Suppressor macrophage (primary cell): ENCODE results near the gene THUMPD1.
A peak's percentile ranks its signal among the peaks of the same experiment; 100 is the strongest.
"Not testable (repeated sequence)": the region's sequence is repeated elsewhere in the genome, so short reads cannot be mapped to it uniquely, and the experiment has no call there.

ENCODE experiments used
- DNase-seq, 4 experiments: peaks; one replicate each; pipeline ENCODE4 v3.0.0-alpha.2; 2020 to 2022

Gene THUMPD1

GRCh38 chr16:20747030-20747816, 5.6 kb upstream of the THUMPD1 start:
- peak; percentile 42 to 80 (median 74) for DNase-seq

DNA sequence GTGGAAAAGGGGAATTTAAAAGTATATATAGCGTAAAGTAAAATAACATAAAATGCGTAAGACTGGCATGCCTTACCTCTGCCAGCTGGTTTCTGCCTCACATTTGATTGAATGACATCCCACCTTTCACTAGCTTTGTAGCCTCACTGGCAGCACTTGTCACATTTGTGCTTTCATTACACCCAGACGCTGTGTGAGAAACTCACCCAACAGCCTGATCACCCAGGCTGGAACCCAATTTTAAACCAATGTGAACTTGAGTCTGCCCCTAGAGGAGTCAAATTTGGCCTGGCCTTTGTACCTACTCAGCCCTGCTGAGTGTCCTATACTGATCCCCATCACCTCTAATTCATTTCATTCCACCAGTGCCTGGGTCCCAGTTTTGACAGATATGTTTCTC, 4.8 kb upstream of the THUMPD1 start:
- DNase-seq = no peak

DNA sequence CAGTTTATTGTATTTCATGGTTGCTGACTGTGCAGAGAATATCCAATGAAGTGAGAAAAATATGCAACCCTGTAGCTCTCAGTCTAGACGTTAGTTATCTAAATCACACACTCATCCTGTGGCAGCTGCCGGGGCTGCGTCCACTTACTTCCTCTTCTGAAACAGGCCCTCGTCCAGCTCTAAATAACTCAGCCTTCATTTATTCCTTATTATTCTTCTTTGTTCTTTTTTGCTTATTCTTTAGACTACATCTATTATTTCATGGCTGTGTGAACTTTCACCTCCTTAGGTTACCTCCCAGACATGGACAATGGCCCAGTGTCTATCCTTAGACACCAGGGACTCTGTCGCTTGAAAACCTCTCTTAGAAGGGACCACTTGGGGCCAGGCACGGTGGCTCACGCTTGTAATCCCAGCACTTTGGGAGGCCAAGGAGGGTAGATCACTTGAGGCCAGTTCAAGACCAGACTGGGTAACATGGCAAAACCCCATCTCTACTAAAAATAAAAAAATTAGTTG, 3.4 kb upstream of the THUMPD1 start:
- peak; percentile 44 to 77 (median 69) for DNase-seq

- no peak for DNase-seq
Observed at GRCh38 chr16:20743591-20743990, 2.0 kb upstream of the THUMPD1 start.

DNA sequence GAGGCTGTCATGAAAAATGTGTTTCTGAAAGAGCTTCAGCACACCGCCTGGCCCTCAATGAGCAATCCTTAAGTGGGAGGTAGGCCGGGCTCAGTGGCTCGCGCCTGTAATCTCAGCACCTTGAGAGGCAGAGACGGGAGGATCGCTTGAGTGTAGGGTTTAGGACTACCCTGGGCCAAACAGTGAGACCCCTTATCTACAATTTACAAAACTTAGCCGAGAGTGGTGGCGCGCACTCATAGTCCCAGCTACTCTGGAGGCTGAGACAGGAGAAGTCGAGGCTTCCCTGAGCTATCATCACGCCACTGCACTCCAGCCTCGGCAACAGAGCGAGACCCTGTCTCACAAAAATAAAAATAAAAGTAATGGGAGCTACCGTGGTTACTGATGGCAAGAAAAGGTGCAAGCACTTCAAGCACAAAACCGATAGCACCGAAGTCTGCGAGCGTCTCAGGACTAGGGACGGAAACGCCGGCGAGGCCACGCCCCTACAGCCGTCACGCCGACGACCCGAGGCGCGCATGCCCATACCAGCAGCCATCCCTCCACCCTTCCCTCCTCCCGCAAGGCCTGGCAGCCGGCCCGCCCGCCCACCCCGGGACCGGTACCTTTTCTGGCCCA, 607 bp downstream of the THUMPD1 start:
- peak; percentile 89 to 95 (median 92) for DNase-seq

DNA sequence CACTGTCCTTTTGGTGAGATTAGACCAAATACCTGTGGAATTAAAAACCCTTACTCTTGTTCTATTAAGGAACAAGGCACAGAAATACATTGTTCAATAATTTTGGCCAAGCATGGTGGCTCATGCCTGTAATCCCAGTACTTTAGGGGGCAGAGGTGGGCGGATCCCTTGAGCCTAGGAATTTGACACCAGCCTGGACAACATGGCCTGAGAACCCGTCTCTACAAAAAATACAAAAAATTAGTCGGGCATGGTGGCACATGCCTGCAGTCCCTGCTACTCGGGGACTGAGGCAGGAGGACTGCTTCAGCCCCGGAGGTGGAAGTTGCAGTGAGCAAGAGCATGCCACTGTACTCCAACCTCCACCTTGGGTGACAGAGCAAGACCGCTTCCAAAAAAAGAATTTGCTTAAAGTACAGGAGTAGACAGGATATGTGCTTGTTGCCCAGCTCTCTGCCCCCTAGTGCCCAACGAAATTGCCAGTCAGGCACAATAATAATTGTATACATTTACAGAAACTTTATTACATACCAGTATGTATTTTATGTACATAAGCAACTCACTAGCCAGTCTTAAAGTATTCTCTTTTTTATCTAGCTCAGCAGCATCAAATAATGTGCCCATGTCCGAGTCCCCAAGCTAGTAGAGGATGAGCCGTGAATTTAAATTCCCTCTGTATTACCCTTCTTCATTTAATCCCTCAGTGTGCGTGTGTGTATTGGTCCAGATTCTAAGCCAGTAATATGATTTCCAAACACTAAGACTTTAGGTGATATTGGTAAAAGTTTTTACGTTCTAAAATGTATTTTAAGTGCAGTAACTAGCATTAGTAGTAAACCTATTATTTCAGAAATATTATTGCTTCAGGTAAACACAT, 1.4 kb downstream of the THUMPD1 start:
- DNase-seq = peak; percentile 8 to 42 (median 26)

- peak in 2 of 4 experiments; percentile 46 to 54 for DNase-seq
Observed at GRCh38 chr16:20735490-20735889, 6.1 kb downstream of the THUMPD1 start.

DNA sequence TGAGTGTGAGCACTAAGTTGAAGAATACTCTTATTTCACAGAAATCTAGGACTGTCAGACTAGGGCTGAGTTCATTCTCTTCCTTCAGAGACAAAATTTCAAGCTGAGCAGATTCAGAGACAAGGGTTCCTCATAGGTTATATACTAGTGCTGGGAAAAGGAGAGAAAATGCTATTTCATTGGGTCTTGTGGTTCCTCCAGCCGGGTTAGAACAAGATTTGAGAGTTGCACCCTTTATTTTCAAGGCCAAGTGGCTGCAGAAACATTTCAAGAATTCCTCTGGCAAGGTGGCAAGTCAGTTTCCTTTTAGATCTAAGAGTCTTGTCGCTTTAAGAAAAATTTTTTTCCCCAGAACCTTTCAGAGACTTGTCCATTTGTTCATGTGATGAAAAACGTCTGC, 6.8 kb downstream of the THUMPD1 start:
- no peak for DNase-seq

- DNase-seq = no peak
Observed at GRCh38 chr16:20734056-20734455, 7.6 kb downstream of the THUMPD1 start.

DNA sequence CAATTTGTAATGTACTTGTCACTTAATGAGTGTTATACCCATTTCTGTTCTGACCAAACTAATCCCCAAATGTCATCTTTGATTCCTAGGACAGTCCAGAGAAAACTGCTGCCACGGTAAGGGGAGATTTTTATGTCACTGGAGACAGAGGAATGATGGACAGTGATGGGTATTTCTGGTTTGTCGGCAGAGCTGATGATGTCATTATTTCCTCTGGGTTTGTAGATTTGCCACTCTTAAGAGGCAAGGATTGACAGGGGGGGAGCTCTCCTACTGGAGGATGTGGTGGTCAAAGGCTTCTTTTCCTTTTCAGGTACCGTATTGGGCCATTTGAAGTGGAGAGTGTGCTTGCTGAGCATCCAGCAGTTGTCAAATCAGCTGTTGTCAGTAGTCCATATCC, 12.5 kb downstream of the THUMPD1 start:
- DNase-seq = no peak

GRCh38 chr16:20727181-20727580, 14.4 kb downstream of the THUMPD1 start:
- no peak for DNase-seq

DNA sequence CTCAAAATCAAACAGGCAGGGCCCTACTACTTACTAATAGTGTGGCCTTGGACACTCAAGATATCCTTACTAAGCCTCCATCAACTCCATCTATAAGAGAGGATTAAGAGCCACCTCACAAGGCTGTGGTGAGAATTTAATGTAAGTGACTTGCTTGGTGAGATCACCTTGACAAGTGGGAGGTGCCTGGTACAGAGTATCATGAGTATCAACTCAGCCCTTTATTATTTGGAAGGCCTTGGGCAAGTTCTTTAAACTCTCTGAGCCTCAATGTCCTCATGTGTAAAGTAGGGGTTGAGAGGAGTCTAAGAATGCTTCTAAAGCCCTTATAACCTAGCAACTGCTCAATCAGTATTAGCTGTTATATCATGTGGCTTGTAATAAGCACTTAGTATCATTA, 15.0 kb downstream of the THUMPD1 start:
- DNase-seq = no peak

GRCh38 chr16:20720251-20720650, 21.4 kb downstream of the THUMPD1 start:
- no peak for DNase-seq

GRCh38 chr16:20717718-20718117, 23.9 kb downstream of the THUMPD1 start:
- DNase-seq = not testable (repeated sequence)

- DNase-seq = no peak
Observed at GRCh38 chr16:20711277-20711911, 30.2 kb downstream of the THUMPD1 start.

DNA sequence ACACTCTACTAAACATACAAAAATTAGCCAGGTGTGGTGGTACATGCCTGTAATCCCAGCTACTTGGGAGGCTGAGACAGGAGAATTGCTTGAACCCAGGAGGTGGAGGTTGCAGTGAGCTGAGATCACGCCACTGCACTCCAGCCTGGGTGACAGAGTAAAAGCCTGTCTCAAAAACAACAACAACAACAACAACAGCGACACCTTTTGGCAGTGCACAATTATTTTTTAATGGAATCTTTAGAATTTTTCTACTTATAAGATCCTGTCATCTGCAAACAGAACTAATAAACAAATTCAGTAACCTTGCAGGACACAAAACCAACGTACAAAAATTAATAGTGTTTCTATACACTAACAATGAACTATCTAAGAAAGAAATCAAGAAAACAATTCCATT, 33.5 kb downstream of the THUMPD1 start:
- peak; percentile 16 to 61 (median 45) for DNase-seq

- no peak for DNase-seq
Observed at GRCh38 chr16:20707461-20707860, 34.2 kb downstream of the THUMPD1 start.

GRCh38 chr16:20705972-20706371, 35.6 kb downstream of the THUMPD1 start:
- DNase-seq = not testable (repeated sequence)

GRCh38 chr16:20704281-20704680, 37.3 kb downstream of the THUMPD1 start:
- no peak for DNase-seq

DNA sequence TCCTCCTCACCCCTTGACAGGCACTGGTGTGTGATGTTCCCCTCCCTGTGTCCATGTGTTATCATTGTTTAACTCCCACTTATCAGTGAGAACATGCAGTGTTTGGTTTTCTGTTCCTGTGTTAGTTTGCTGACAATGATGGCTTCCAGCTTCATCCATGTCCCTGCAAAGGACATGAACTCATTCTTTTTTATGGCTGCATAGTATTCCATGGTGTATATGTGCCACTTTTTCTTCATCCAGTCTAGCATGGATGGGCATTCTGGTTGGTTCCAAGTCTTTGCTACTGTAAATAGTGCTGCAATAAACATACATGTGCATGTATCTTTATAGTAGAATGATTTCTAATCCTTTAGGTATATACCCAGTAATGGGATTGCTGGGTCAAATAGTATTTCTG, 39.9 kb downstream of the THUMPD1 start:
- DNase-seq = not testable (repeated sequence)

DNA sequence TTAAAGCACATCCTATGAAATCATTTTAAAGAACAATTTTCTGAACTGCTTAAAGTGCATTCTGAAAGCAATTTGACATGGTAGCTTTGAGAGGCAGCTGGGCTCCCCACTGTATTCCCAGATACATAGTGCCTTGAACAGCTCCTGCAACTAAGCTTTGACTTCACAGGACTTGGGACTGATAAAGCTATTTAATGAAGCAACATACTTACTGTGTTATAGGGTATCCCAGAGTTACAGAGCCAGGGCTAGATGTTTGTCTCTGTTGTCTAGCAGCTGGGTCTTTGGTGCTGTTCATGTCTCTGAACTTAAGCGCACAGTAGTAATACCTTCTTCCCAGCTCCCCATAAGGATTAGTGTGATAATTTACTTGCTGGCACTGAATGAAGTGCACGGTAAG, 45.0 kb downstream of the THUMPD1 start:
- no peak for DNase-seq

DNA sequence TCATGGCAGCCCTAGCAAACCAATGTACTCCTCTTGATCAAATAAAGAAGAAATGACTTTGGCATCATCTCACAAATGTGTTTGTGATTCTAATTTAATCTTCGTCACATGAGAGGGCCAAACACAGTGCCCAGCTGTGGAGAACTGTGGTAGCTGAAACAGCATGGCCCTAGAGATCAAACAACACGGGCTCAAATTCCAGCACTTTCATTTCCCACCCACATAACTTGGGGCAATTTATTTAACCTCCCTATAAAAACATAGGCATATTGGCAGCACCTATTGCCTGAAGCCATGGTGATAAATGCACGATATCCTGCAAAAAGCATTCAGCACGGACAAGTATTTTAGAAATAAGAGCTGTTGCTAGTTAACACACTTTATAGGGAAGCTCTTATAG, 46.6 kb downstream of the THUMPD1 start:
- DNase-seq = no peak
